Gastrocnemius medialis (tissue), 4 donors: ENCODE measurements around the gene MSI2.

Experiments
- POLR2A ChIP-seq, 2 donors: fragments of 450-650 bp; IDR thresholded peaks; one replicate each; pipeline ENCODE4 v1.6.1; 2017; ENCODE audit warnings: antibody characterized with exemption in 2 of 2, mild to moderate bottlenecking in 2 of 2, moderate library complexity in 2 of 2
- TF ChIP-seq, protein P1 (sequence below), 5 experiments: fragments of 450-650 bp in 3 of 5; fragments of 200-600 bp in 2 of 5; sonication (generic) in 2 of 5; IDR thresholded peaks in 4 of 5; conservative IDR thresholded peaks in 1 of 5; 1 replicate in 4 of 5; 2 replicates in 1 of 5; pipeline ENCODE4 v1.5.1; 2016 to 2019; ENCODE audit warnings: antibody characterized with exemption in 5 of 5, mild to moderate bottlenecking in 3 of 5, moderate library complexity in 3 of 5

DNA sequence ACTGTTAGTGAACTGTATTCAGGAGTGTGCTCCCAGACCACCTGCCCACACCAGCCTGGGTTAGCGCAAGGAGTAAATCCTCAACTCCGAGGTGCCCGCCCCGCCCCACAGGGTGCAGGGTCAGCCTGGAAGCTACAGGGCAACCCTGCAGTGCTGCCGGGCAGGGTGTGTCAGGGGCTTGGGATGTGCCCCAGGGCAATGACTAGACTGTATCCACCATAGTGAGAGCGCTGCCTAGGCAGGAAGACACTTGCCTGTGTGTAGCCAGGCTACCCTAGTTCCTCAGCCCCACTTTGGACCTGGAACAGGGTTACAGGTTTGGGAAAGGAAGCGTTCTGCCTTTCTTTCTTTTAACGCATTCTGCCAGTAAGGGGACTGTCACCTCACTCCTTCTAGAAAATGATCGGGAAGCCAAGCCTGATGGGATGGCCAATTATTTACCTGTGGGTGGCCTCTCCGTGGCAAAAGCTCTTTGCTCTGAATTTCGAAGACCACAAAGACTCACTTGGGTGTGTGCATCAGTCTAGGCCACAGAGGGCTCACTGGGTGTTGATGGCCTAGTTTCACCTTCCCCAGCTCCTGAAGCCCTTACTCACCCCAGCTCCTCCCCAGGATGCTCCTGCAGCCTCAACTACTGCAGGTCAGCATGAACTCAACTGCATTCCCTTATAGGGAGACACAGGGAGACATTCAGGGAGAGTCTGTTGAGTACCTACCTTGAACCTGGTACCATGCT, 397.9 kb downstream of the MSI2 start:
- TF ChIP-seq, protein P1, sequence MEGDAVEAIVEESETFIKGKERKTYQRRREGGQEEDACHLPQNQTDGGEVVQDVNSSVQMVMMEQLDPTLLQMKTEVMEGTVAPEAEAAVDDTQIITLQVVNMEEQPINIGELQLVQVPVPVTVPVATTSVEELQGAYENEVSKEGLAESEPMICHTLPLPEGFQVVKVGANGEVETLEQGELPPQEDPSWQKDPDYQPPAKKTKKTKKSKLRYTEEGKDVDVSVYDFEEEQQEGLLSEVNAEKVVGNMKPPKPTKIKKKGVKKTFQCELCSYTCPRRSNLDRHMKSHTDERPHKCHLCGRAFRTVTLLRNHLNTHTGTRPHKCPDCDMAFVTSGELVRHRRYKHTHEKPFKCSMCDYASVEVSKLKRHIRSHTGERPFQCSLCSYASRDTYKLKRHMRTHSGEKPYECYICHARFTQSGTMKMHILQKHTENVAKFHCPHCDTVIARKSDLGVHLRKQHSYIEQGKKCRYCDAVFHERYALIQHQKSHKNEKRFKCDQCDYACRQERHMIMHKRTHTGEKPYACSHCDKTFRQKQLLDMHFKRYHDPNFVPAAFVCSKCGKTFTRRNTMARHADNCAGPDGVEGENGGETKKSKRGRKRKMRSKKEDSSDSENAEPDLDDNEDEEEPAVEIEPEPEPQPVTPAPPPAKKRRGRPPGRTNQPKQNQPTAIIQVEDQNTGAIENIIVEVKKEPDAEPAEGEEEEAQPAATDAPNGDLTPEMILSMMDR (IDR thresholded peaks at IDR 0.05 in 4 of 5, conservative IDR thresholded peaks at IDR 0.05 in 1 of 5), result no peak
- TF ChIP-seq POLR2A (IDR thresholded peaks at IDR 0.05), result no peak
